Transverse colon (tissue), 3 donors: ENCODE measurements around the gene SH3RF3.

Experiments used
- CTCF ChIP-seq, 5 experiments: fragments of 200-600 bp in 3 of 5; fragments of 450-650 bp in 2 of 5; sonication (generic) in 3 of 5; IDR thresholded peaks; 1 replicate in 2 of 5; 2 replicates in 3 of 5; pipeline ENCODE4 v1.5.1; 2016 to 2017; ENCODE audit warnings: antibody characterized with exemption in 5 of 5, inconsistent platforms in 3 of 5, mild to moderate bottlenecking in 2 of 5, moderate library complexity in 1 of 5
- EP300 ChIP-seq: sonication (generic); formaldehyde crosslinking; IDR thresholded peaks from one replicate; pipeline ENCODE4 v1.6.1; 2017; ENCODE audit warnings: antibody characterized with exemption, low read depth
- POLR2A ChIP-seq: fragments of 450-650 bp; IDR thresholded peaks from one replicate; pipeline ENCODE4 v1.6.1; 2016; ENCODE audit warnings: antibody characterized with exemption, mild to moderate bottlenecking, moderate library complexity

- TF ChIP-seq CTCF (IDR thresholded peaks at IDR 0.05) = no peak
- no peak for TF ChIP-seq EP300
- no peak for TF ChIP-seq POLR2A
These were observed 189.9 kb downstream of the SH3RF3 start for GRCh38 chr2:109318949-109319342.
